ENCODE results near the gene C5orf15. TPM values are rescaled to one million over a fixed set of nuclear protein-coding genes. Genes with fewer than 3 reads are reported as not detected.

The C5orf15 gene
- polyA plus RNA-seq, 4 donors, result 110 to 164 (median 136) TPM

Other genes with a start within 250 kb of the C5orf15 start
- 100 to 1,000 TPM in 3 of 4 donors, 10 to 100 TPM in 1; 94.2 to 208 (median 180) TPM for gene VDAC1, start 36.4 kb upstream of the C5orf15 start, polyA plus RNA-seq (ENCODE audit: insufficient read length in 4 of 4)
- 10 to 100 TPM in 3 of 4 donors, 1 to 10 TPM in 1; 3.6 to 17.2 (median 12.9) TPM for gene TCF7, start 146.1 kb upstream of the C5orf15 start, polyA plus RNA-seq (ENCODE audit: insufficient read length in 4 of 4)
- gene SKP1, start 208.3 kb upstream of the C5orf15 start, polyA plus RNA-seq (ENCODE audit: insufficient read length in 4 of 4), result 100 to 1,000 TPM; 586 to 942 (median 756) TPM

All from left renal pelvis (tissue), 4 donors.